WTC11 (cell line): ENCODE data around the gene DUSP2. TPM values are rescaled to one million over a fixed set of nuclear protein-coding genes. Genes with fewer than 3 reads are reported as not detected.

Experiments used
- ATAC-seq: fragments of 200-7000 bp; cut with Tn5 transposase; 2 replicates; pipeline ENCODE4 v1.10.0; 2021; ENCODE audit warnings: mild to moderate bottlenecking, moderate library complexity
- CTCF ChIA-PET: fragments of 300-600 bp; sonication (Branson Sonifier 250); formaldehyde crosslinking; loops from one replicate; lab custom pipeline; 2021; ENCODE audit warnings: antibody characterized with exemption; lab: Charles Lee
- POLR2A ChIA-PET: fragments of 350-600 bp; sonication (Branson Sonifier 250); formaldehyde crosslinking; loops from one replicate; lab custom pipeline; 2021; ENCODE audit warnings: antibody characterized with exemption; lab: Charles Lee
- DNase-seq: peaks from one replicate; pipeline ENCODE4 v3.0.0; 2021; ENCODE audit warnings: low spot score
- H3K27ac Mint-ChIP-seq: 2 replicates; pipeline ENCODE4 v1.8.0; 2021; ENCODE audit warnings: mixed read lengths
- H3K27me3 Mint-ChIP-seq: 2 replicates; pipeline ENCODE4 v1.8.0; 2021; ENCODE audit warnings: low read depth, mild to moderate bottlenecking, moderate library complexity, mixed read lengths
- H3K36me3 Mint-ChIP-seq: 2 replicates; pipeline ENCODE4 v1.8.0; 2021; ENCODE audit warnings: mixed read lengths
- H3K4me1 Mint-ChIP-seq: 2 replicates; pipeline ENCODE4 v1.8.0; 2022; ENCODE audit warnings: mixed read lengths
- H3K4me3 Mint-ChIP-seq: 2 replicates; pipeline ENCODE4 v1.8.0; 2021; ENCODE audit warnings: mild to moderate bottlenecking, moderate library complexity, mixed read lengths
- H3K9me3 Mint-ChIP-seq: 2 replicates; pipeline ENCODE4 v1.8.0; 2021; ENCODE audit warnings: mixed read lengths
- FOXP4 ChIP-seq: sonication (generic); formaldehyde crosslinking; IDR thresholded peaks from 2 replicates; pipeline ENCODE4 v1.8.0; 2022; ENCODE audit warnings: mild to moderate bottlenecking, missing genetic modification reagents
- GABPB1 ChIP-seq: sonication (generic); formaldehyde crosslinking; IDR thresholded peaks from 2 replicates; pipeline ENCODE4 v1.8.1; 2023; ENCODE audit warnings: mild to moderate bottlenecking, missing genetic modification reagents
- NFYB ChIP-seq: sonication (generic); formaldehyde crosslinking; conservative IDR thresholded peaks from 2 replicates; pipeline ENCODE4 v1.8.0; 2022; ENCODE audit warnings: low read depth, missing genetic modification reagents
- NR1H2 ChIP-seq: sonication (generic); formaldehyde crosslinking; IDR thresholded peaks from 2 replicates; pipeline ENCODE4 v1.9.0; 2021; ENCODE audit warnings: mild to moderate bottlenecking, moderate library complexity, missing genetic modification reagents
- OVOL2 ChIP-seq: fragments of 250-450 bp; sonication (Bioruptor Pico); IDR thresholded peaks from 2 replicates; pipeline ENCODE4 v1.9.0; 2021; ENCODE audit warnings: mild to moderate bottlenecking, borderline replicate concordance
- ZNF138 ChIP-seq: sonication (generic); formaldehyde crosslinking; conservative IDR thresholded peaks from 2 replicates; pipeline ENCODE4 v1.8.1; 2022; ENCODE audit warnings: mild to moderate bottlenecking, moderate library complexity, missing genetic modification reagents
- ZNF232 ChIP-seq: sonication (generic); formaldehyde crosslinking; IDR thresholded peaks from 2 replicates; pipeline ENCODE4 v1.8.0; 2022; ENCODE audit warnings: mild to moderate bottlenecking, missing genetic modification reagents
- ZNF416 ChIP-seq: fragments of 250-450 bp; sonication (Bioruptor Pico); IDR thresholded peaks from 2 replicates; pipeline ENCODE4 v1.9.0; 2021; ENCODE audit warnings: mild to moderate bottlenecking, inconsistent platforms
- ZNF423 ChIP-seq: fragments of 250-450 bp; sonication (Bioruptor Pico); IDR thresholded peaks from 2 replicates; pipeline ENCODE4 v2.1.2; 2022; ENCODE audit warnings: mild to moderate bottlenecking, moderate library complexity
- ZSCAN18 ChIP-seq: fragments of 250-450 bp; sonication (Bioruptor Pico); IDR thresholded peaks from 2 replicates; pipeline ENCODE4 v2.1.2; 2022; ENCODE audit warnings: mild to moderate bottlenecking, moderate library complexity
- total RNA-seq: library from RNA; stranded (reverse); gene quantifications from 3 replicates; pipeline ENCODE4 v1.2.3, GENCODE V29; 2021
- TF ChIP-seq, protein P1 (sequence below): fragments of 250-450 bp; sonication (Bioruptor Pico); conservative IDR thresholded peaks from 2 replicates; pipeline ENCODE4 v1.9.0; 2021; ENCODE audit warnings: mild to moderate bottlenecking
- TF ChIP-seq, protein P2 (sequence below): sonication (generic); formaldehyde crosslinking; IDR thresholded peaks from 2 replicates; pipeline ENCODE4 v1.8.0; 2022; ENCODE audit warnings: missing genetic modification reagents
- TF ChIP-seq, protein P3 (sequence below): sonication (generic); formaldehyde crosslinking; conservative IDR thresholded peaks from 2 replicates; pipeline ENCODE4 v1.8.1; 2023; ENCODE audit warnings: mild to moderate bottlenecking, low read depth, missing genetic modification reagents, moderate library complexity
- TF ChIP-seq, protein P4 (sequence below): sonication (generic); formaldehyde crosslinking; IDR thresholded peaks from 2 replicates; pipeline ENCODE4 v1.8.1; 2023; ENCODE audit warnings: mild to moderate bottlenecking, missing genetic modification reagents

The DUSP2 gene
- total RNA-seq, 1 experiment from 2014 or later = 4.7 TPM

GRCh38 chr2:96131152-96131812 lies 14.0 kb downstream of the DUSP2 start (continued):
- TF ChIP-seq FOXP4 (CRISPR knock-in tag) (no peak), NFYB (CRISPR knock-in tag) (no peak), ZNF232 (CRISPR knock-in tag) (no peak), OVOL2 (no peak)
- TF ChIP-seq, protein P1, sequence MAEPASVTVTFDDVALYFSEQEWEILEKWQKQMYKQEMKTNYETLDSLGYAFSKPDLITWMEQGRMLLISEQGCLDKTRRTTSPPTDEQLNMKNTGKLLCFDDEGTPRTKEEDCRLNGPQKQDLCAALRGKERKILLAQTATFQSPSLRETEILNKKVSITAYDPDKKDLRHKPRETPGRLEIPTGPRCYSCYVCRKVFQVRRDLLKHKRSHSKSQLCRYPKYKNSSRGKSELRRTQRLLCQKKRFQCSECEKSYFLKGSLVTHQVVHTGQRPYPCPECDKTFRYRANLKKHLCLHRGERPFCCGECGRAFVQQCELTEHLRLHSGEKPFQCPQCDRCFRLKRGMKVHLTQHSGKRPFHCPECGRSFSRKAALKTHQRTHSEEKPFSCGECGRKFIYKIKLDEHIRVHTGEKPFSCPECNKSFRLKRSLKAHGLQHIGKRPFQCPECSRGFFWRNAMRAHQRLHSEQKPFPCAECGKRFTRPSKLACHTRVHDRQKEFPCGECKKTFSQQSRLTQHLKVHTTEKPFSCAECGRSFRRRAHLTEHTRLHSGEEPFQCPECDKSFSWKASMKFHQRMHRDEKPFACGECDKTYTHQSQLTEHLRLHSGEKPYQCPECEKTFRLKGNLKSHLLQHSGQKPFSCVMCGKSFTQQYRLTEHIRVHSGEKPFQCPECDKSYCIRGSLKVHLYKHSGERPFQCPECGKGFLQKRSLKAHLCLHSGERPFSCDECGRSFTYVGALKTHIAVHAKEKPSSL (CRISPR knock-in tag) = no peak

GRCh38 chr2:96130483-96130882 lies 14.8 kb downstream of the DUSP2 start:
- H3K4me1 Mint-ChIP-seq = no peaks in the 10 kb centered on the region
- H3K36me3 Mint-ChIP-seq = no peaks in the 10 kb centered on the region
- ATAC-seq (no peak), DNase-seq (no peak)
- H3K4me3 Mint-ChIP-seq = no peak overlapping the region
- ChIA-PET POLR2A (no interaction called here), CTCF (interaction anchor here (1.0 to 1.6 kb wide), 3 partner anchors 13 to 44 kb away, joined by 5 to 7 read pairs (median 5); no protein-coding TSS in a partner anchor)
- no peak for TF ChIP-seq ZNF423 (CRISPR knock-in tag)
- TF ChIP-seq, protein P2, sequence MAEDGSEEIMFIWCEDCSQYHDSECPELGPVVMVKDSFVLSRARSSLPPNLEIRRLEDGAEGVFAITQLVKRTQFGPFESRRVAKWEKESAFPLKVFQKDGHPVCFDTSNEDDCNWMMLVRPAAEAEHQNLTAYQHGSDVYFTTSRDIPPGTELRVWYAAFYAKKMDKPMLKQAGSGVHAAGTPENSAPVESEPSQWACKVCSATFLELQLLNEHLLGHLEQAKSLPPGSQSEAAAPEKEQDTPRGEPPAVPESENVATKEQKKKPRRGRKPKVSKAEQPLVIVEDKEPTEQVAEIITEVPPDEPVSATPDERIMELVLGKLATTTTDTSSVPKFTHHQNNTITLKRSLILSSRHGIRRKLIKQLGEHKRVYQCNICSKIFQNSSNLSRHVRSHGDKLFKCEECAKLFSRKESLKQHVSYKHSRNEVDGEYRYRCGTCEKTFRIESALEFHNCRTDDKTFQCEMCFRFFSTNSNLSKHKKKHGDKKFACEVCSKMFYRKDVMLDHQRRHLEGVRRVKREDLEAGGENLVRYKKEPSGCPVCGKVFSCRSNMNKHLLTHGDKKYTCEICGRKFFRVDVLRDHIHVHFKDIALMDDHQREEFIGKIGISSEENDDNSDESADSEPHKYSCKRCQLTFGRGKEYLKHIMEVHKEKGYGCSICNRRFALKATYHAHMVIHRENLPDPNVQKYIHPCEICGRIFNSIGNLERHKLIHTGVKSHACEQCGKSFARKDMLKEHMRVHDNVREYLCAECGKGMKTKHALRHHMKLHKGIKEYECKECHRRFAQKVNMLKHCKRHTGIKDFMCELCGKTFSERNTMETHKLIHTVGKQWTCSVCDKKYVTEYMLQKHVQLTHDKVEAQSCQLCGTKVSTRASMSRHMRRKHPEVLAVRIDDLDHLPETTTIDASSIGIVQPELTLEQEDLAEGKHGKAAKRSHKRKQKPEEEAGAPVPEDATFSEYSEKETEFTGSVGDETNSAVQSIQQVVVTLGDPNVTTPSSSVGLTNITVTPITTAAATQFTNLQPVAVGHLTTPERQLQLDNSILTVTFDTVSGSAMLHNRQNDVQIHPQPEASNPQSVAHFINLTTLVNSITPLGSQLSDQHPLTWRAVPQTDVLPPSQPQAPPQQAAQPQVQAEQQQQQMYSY = no peak
- no peak for TF ChIP-seq ZNF416 (CRISPR knock-in tag)
- TF ChIP-seq GABPB1 = no peak
- TF ChIP-seq, protein P3, sequence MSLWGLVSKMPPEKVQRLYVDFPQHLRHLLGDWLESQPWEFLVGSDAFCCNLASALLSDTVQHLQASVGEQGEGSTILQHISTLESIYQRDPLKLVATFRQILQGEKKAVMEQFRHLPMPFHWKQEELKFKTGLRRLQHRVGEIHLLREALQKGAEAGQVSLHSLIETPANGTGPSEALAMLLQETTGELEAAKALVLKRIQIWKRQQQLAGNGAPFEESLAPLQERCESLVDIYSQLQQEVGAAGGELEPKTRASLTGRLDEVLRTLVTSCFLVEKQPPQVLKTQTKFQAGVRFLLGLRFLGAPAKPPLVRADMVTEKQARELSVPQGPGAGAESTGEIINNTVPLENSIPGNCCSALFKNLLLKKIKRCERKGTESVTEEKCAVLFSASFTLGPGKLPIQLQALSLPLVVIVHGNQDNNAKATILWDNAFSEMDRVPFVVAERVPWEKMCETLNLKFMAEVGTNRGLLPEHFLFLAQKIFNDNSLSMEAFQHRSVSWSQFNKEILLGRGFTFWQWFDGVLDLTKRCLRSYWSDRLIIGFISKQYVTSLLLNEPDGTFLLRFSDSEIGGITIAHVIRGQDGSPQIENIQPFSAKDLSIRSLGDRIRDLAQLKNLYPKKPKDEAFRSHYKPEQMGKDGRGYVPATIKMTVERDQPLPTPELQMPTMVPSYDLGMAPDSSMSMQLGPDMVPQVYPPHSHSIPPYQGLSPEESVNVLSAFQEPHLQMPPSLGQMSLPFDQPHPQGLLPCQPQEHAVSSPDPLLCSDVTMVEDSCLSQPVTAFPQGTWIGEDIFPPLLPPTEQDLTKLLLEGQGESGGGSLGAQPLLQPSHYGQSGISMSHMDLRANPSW (CRISPR knock-in tag) = no peak
- TF ChIP-seq ZNF138 (CRISPR knock-in tag) = no peak
- TF ChIP-seq ZSCAN18 = no peak
- TF ChIP-seq, protein P4, sequence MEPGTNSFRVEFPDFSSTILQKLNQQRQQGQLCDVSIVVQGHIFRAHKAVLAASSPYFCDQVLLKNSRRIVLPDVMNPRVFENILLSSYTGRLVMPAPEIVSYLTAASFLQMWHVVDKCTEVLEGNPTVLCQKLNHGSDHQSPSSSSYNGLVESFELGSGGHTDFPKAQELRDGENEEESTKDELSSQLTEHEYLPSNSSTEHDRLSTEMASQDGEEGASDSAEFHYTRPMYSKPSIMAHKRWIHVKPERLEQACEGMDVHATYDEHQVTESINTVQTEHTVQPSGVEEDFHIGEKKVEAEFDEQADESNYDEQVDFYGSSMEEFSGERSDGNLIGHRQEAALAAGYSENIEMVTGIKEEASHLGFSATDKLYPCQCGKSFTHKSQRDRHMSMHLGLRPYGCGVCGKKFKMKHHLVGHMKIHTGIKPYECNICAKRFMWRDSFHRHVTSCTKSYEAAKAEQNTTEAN = no peak
- no peak for TF ChIP-seq NR1H2 (CRISPR knock-in tag)
- H3K9me3 Mint-ChIP-seq = no peaks in the 10 kb centered on the region
- no peaks in the 10 kb centered on the region for H3K27me3 Mint-ChIP-seq
- H3K27ac Mint-ChIP-seq = no peak overlapping the region
